ENCODE results near the gene SCIMP. TPM values are rescaled to one million over a fixed set of nuclear protein-coding genes. Genes with fewer than 3 reads are reported as not detected.

The SCIMP gene
- total RNA-seq, 1 experiment from 2014 or later: not detected

DNA sequence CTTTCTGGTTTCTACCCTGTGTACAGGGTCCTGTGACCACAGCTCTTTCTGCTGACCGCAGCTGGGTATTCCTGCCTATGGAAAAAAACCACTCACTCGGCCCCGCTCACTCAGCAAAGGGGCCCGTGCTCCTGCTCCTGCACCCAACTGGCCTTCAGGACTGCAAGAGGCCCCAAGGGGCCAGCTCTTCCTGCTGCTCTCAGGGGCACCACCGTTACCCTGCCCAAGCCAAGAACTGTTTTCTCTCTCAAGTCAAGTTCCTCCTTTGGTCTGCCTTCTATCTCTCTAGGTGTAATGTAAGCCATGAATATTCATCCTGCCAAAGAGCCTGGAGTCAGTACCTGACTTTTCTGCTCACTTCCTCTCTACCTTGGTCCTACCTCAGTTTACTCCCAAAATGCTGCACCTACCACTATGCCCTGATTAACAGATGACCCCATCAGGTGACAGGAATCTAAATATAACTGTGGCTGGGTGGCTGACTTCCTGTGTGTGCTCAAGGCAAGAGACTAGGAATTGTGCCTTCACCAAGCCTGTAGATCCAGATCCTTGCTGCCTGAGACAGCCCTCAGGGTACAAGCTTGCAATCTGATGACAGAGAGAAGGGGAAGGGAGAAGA is 20.4 kb upstream of the SCIMP start:
- no peak overlapping the region for H3K4me3 Mint-ChIP-seq (ENCODE audit: unreplicated experiment)
- no peak for TF ChIP-seq CTCF (IDR thresholded peaks at IDR 0.05; ENCODE audit: unreplicated experiment)
- no peaks in the 10 kb centered on the region for H3K27me3 Mint-ChIP-seq (ENCODE audit: insufficient read depth, unreplicated experiment)
- BruUV-seq (replicated peaks): no TSS peak
- no peak for DNase-seq (ENCODE audit: unreplicated experiment)
- ChIA-PET CTCF (interaction anchor here (0.6 to 0.7 kb wide), 2 partner anchors 10 to 1532 kb away, joined by 3 read pairs; no protein-coding TSS in a partner anchor), POLR2A (no interaction called here)
- H3K27ac Mint-ChIP-seq (ENCODE audit: low read depth, unreplicated experiment): peak overlapping the region; percentile 10
- no peaks in the 10 kb centered on the region for H3K9me3 Mint-ChIP-seq (ENCODE audit: unreplicated experiment)
- no peaks in the 10 kb centered on the region for H3K36me3 Mint-ChIP-seq (ENCODE audit: insufficient read depth, unreplicated experiment)
- H3K4me1 Mint-ChIP-seq (ENCODE audit: insufficient read depth, unreplicated experiment): no peaks in the 10 kb centered on the region
- intact Hi-C loops (cut with micrococcal nuclease): no loop called here

- no peak for TF ChIP-seq CTCF (IDR thresholded peaks at IDR 0.05; ENCODE audit: unreplicated experiment)
- Mint-ChIP-seq H3K27me3 (ENCODE audit: insufficient read depth, unreplicated experiment) (no peaks in the 10 kb centered on the region), H3K36me3 (ENCODE audit: insufficient read depth, unreplicated experiment) (no peaks in the 10 kb centered on the region), H3K4me3 (ENCODE audit: unreplicated experiment) (no peak overlapping the region), H3K4me1 (ENCODE audit: insufficient read depth, unreplicated experiment) (no peaks in the 10 kb centered on the region), H3K9me3 (ENCODE audit: unreplicated experiment) (no peaks in the 10 kb centered on the region), H3K27ac (ENCODE audit: low read depth, unreplicated experiment) (peak overlapping the region; percentile 63)
- intact Hi-C loops (cut with micrococcal nuclease): no loop called here
- BruUV-seq (replicated peaks): no TSS peak
- CTCF ChIA-PET: interaction anchor here (0.6 to 0.7 kb wide), 3 partner anchors 11 to 1532 kb away, joined by 3 to 4 read pairs (median 3); no protein-coding TSS in a partner anchor
- no peak for DNase-seq (ENCODE audit: unreplicated experiment)
- POLR2A ChIA-PET: no interaction called here
Measured at GRCh38 chr17:5254414-5254813, 19.8 kb upstream of the SCIMP start.

DNA sequence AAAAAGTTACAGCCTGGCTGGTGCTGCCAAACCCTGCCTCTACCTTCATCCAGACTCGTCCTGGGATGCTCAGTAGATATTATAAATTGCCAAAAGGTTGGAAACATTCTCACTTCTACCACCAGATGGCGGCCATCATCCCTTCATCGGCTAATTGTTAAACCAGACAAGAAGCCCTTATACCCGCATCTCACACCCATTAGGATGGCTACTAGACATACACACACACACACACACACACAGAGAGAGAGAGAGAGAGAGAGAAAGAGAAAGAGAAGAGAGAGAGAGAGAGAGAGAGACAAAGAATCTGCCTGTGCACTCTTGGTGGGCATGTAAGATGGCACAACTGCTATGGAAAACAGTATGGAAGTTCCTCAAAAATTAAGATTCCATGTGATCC is 15.0 kb upstream of the SCIMP start:
- no peaks in the 10 kb centered on the region for H3K4me1 Mint-ChIP-seq (ENCODE audit: insufficient read depth, unreplicated experiment)
- H3K36me3 Mint-ChIP-seq (ENCODE audit: insufficient read depth, unreplicated experiment): no peaks in the 10 kb centered on the region
- peak; percentile 37 for TF ChIP-seq CTCF (IDR thresholded peaks at IDR 0.05; ENCODE audit: unreplicated experiment)
- peak; percentile 86 for DNase-seq (ENCODE audit: unreplicated experiment)
- BruUV-seq (replicated peaks): no TSS peak
- H3K9me3 Mint-ChIP-seq (ENCODE audit: unreplicated experiment): no peaks in the 10 kb centered on the region
- H3K4me3 Mint-ChIP-seq (ENCODE audit: unreplicated experiment): no peak overlapping the region
- no peaks in the 10 kb centered on the region for H3K27me3 Mint-ChIP-seq (ENCODE audit: insufficient read depth, unreplicated experiment)
- CTCF ChIA-PET: interaction anchor here (0.6 to 2.7 kb wide), 13 partner anchors 9 to 1180 kb away, joined by 3 to 11 read pairs (median 4); partner anchors contain the start of gene C1QBP
- no peak overlapping the region for H3K27ac Mint-ChIP-seq (ENCODE audit: low read depth, unreplicated experiment)
- intact Hi-C loops (cut with micrococcal nuclease): loop anchor here (1.0 to 5.0 kb wide), 2 partner anchors 58 to 1173 kb away; no protein-coding TSS in a partner anchor
- POLR2A ChIA-PET: interaction anchor here (0.7 kb wide), 1 partner anchor 1187 kb away, joined by 3 read pairs; no protein-coding TSS in a partner anchor

GRCh38 chr17:5248821-5249479 is 14.3 kb upstream of the SCIMP start:
- Mint-ChIP-seq H3K4me1 (ENCODE audit: insufficient read depth, unreplicated experiment) (no peaks in the 10 kb centered on the region), H3K27ac (ENCODE audit: low read depth, unreplicated experiment) (no peak overlapping the region), H3K27me3 (ENCODE audit: insufficient read depth, unreplicated experiment) (no peaks in the 10 kb centered on the region), H3K9me3 (ENCODE audit: unreplicated experiment) (no peaks in the 10 kb centered on the region), H3K4me3 (ENCODE audit: unreplicated experiment) (no peak overlapping the region), H3K36me3 (ENCODE audit: insufficient read depth, unreplicated experiment) (no peaks in the 10 kb centered on the region)
- ChIA-PET POLR2A (interaction anchor here (0.9 kb wide), 1 partner anchor 192 kb away, joined by 3 read pairs; no protein-coding TSS in a partner anchor), CTCF (interaction anchor here (0.7 to 2.7 kb wide), 7 partner anchors 32 to 1699 kb away, joined by 3 to 11 read pairs (median 3); partner anchors contain the start of gene C1QBP)
- intact Hi-C loops (cut with micrococcal nuclease): loop anchor here (1.0 to 5.0 kb wide), 2 partner anchors 58 to 1173 kb away; no protein-coding TSS in a partner anchor
- DNase-seq (ENCODE audit: unreplicated experiment): no peak
- TF ChIP-seq CTCF (IDR thresholded peaks at IDR 0.05; ENCODE audit: unreplicated experiment): no peak
- BruUV-seq (replicated peaks): no TSS peak
